Kidney tubule cell (primary cell): ENCODE results near the gene CHTF8.
A peak's percentile ranks its signal among the peaks of the same experiment; 100 is the strongest.
"Not testable (repeated sequence)": the region's sequence is repeated elsewhere in the genome, so short reads cannot be mapped to it uniquely, and the experiment has no call there.

ENCODE experiments used
- DNase-seq: peaks from one replicate; pipeline ENCODE4 v3.0.0-alpha.2; 2018; ENCODE audit warnings: low spot score

The CHTF8 gene

GRCh38 chr16:69138608-69139007 is 6.2 kb upstream of the CHTF8 start:
- DNase-seq: no peak

GRCh38 chr16:69133373-69133954 is 1.1 kb upstream of the CHTF8 start:
- DNase-seq: no peak

- peak; percentile 89 for DNase-seq
Observed at GRCh38 chr16:69131839-69132423, 457 bp downstream of the CHTF8 start.

- DNase-seq: peak; percentile 38
Observed at GRCh38 chr16:69131167-69131838, 1.1 kb downstream of the CHTF8 start.

- no peak for DNase-seq
Observed at GRCh38 chr16:69130461-69130860, 1.9 kb downstream of the CHTF8 start.

- no peak for DNase-seq
Observed at GRCh38 chr16:69127966-69128510, 4.3 kb downstream of the CHTF8 start.

- not testable (repeated sequence) for DNase-seq
Observed at GRCh38 chr16:69126801-69127200, 5.6 kb downstream of the CHTF8 start.

- DNase-seq: no peak
Observed at GRCh38 chr16:69126221-69126620, 6.2 kb downstream of the CHTF8 start.

GRCh38 chr16:69124961-69125360 is 7.4 kb downstream of the CHTF8 start:
- DNase-seq: not testable (repeated sequence)

GRCh38 chr16:69124406-69124805 is 8.0 kb downstream of the CHTF8 start:
- DNase-seq: not testable (repeated sequence)

GRCh38 chr16:69123910-69124309 is 8.5 kb downstream of the CHTF8 start:
- peak; percentile 71 for DNase-seq

GRCh38 chr16:69120096-69120664 is 12.2 kb downstream of the CHTF8 start:
- no peak for DNase-seq

- DNase-seq: no peak
Observed at GRCh38 chr16:69119536-69119935, 12.9 kb downstream of the CHTF8 start.

GRCh38 chr16:69118994-69119393 is 13.4 kb downstream of the CHTF8 start:
- no peak for DNase-seq

- DNase-seq: no peak
Observed at GRCh38 chr16:69118468-69118867, 13.9 kb downstream of the CHTF8 start.

GRCh38 chr16:69116906-69117305 is 15.5 kb downstream of the CHTF8 start:
- no peak for DNase-seq

GRCh38 chr16:69116256-69116875 is 16.0 kb downstream of the CHTF8 start:
- DNase-seq: no peak

GRCh38 chr16:69115837-69116236 is 16.6 kb downstream of the CHTF8 start:
- no peak for DNase-seq

GRCh38 chr16:69115361-69115760 is 17.0 kb downstream of the CHTF8 start:
- DNase-seq: no peak

GRCh38 chr16:69114976-69115355 is 17.4 kb downstream of the CHTF8 start:
- no peak for DNase-seq

GRCh38 chr16:69114346-69114975 is 17.9 kb downstream of the CHTF8 start:
- DNase-seq: no peak

GRCh38 chr16:69113216-69113615 is 19.2 kb downstream of the CHTF8 start:
- no peak for DNase-seq
